HEK293 (cell line): ENCODE results near the gene PSMG1.

Source experiments
- CTCF ChIA-PET: fragments of 350-600 bp; formaldehyde crosslinking; extraction: SDS; loops from one replicate; lab custom pipeline; 2021; ENCODE audit warnings: antibody characterized with exemption; lab: Yijun Ruan, JAX
- POLR2A ChIA-PET: fragments of 300-600 bp; formaldehyde crosslinking; extraction: SDS; loops from one replicate; lab custom pipeline; 2020; ENCODE audit warnings: antibody characterized with exemption, inconsistent platforms; lab: Yijun Ruan, JAX
- H3K27ac ChIP-seq: fragments of 200-500 bp; sonication (Bioruptor generic); 2 replicates; pipeline ENCODE4 v1.5.1; 2014; ENCODE audit warnings: low read depth, low read length, control low read depth, inconsistent platforms; ENCODE audit errors: extremely low read depth
- H3K36me3 ChIP-seq, 2 experiments: fragments of 200-500 bp in 1 of 2; sonication (Bioruptor generic) in 1 of 2; 1 replicate in 1 of 2; 2 replicates in 1 of 2; pipeline ENCODE4 v1.5.1; 2014 to 2017; ENCODE audit warnings: inconsistent platforms in 2 of 2, low read length in 2 of 2; ENCODE audit not compliant: control insufficient read depth in 2 of 2, insufficient read depth in 1 of 2
- H3K4me1 ChIP-seq: fragments of 200-500 bp; sonication (Bioruptor generic); 2 replicates; pipeline ENCODE4 v1.5.1; 2014; ENCODE audit warnings: mild to moderate bottlenecking, low read length, inconsistent platforms; ENCODE audit not compliant: control insufficient read depth, insufficient read depth
- H3K4me3 ChIP-seq: 2 replicates; pipeline ENCODE4 v1.5.1; 2011; ENCODE audit warnings: low read depth, mild to moderate bottlenecking, control low read depth, low read length, moderate library complexity
- H3K9me3 ChIP-seq: fragments of 200-500 bp; sonication (Bioruptor generic); 2 replicates; pipeline ENCODE4 v1.5.1; 2014; ENCODE audit warnings: low read depth, low read length, inconsistent platforms; ENCODE audit not compliant: control insufficient read depth, insufficient read depth
- KLF8 ChIP-seq: fragments of 450-650 bp; formaldehyde crosslinking; IDR thresholded peaks from 2 replicates; pipeline ENCODE4 v1.5.1; 2016; ENCODE audit warnings: missing biosample characterization, missing genetic modification characterization
- OSR2 ChIP-seq: fragments of 450-650 bp; formaldehyde crosslinking; IDR thresholded peaks from 2 replicates; pipeline ENCODE4 v1.5.1; 2016; ENCODE audit warnings: missing biosample characterization, missing genetic modification characterization
- PRDM1 ChIP-seq: fragments of 450-650 bp; formaldehyde crosslinking; IDR thresholded peaks from 2 replicates; pipeline ENCODE4; 2016; ENCODE audit warnings: missing biosample characterization, missing genetic modification characterization
- SP3 ChIP-seq: fragments of 450-650 bp; formaldehyde crosslinking; IDR thresholded peaks from 2 replicates; pipeline ENCODE4 v1.5.1; 2016; ENCODE audit warnings: missing biosample characterization, missing genetic modification characterization
- ZBTB1 ChIP-seq: fragments of 450-650 bp; formaldehyde crosslinking; IDR thresholded peaks from 2 replicates; pipeline ENCODE4 v1.5.1; 2016; ENCODE audit warnings: missing biosample characterization, missing genetic modification characterization
- ZBTB17 ChIP-seq: fragments of 450-650 bp; formaldehyde crosslinking; IDR thresholded peaks from 2 replicates; pipeline ENCODE4 v1.5.1; 2016; ENCODE audit warnings: missing biosample characterization, missing genetic modification characterization
- ZNF114 ChIP-seq: fragments of 450-650 bp; formaldehyde crosslinking; IDR thresholded peaks from 2 replicates; pipeline ENCODE4 v1.5.0; 2017; ENCODE audit warnings: missing biosample characterization, missing genetic modification characterization
- ZNF133 ChIP-seq: fragments of 450-650 bp; formaldehyde crosslinking; IDR thresholded peaks from 2 replicates; pipeline ENCODE4 v1.5.1; 2016; ENCODE audit warnings: missing biosample characterization, missing genetic modification characterization
- ZNF138 ChIP-seq: fragments of 450-650 bp; formaldehyde crosslinking; IDR thresholded peaks from 2 replicates; pipeline ENCODE4 v1.5.1; 2016; ENCODE audit warnings: missing biosample characterization, missing genetic modification characterization, borderline replicate concordance
- ZNF184 ChIP-seq: fragments of 450-650 bp; IDR thresholded peaks from 2 replicates; pipeline ENCODE4 v1.5.1; 2018; ENCODE audit warnings: missing biosample characterization, mild to moderate bottlenecking, missing genetic modification characterization
- ZNF274 ChIP-seq, 2 experiments: fragments of 200-500 bp in 1 of 2; fragments of 450-650 bp in 1 of 2; sonication (Bioruptor generic) in 1 of 2; formaldehyde crosslinking in 1 of 2; IDR thresholded peaks; 2 replicates each; pipeline versions ENCODE4 v1.5.1 to v1.6.1; 2014 to 2016; ENCODE audit warnings: borderline replicate concordance in 1 of 2, inconsistent platforms in 1 of 2, low read length in 1 of 2, missing biosample characterization in 1 of 2, missing genetic modification characterization in 1 of 2
- ZNF324 ChIP-seq: fragments of 450-650 bp; formaldehyde crosslinking; IDR thresholded peaks from 2 replicates; pipeline ENCODE4 v1.5.1; 2016; ENCODE audit warnings: missing biosample characterization, missing genetic modification characterization
- ZNF350 ChIP-seq: fragments of 450-650 bp; formaldehyde crosslinking; IDR thresholded peaks from 2 replicates; pipeline ENCODE4 v1.5.0; 2017; ENCODE audit warnings: missing biosample characterization, mild to moderate bottlenecking, missing genetic modification characterization
- ZNF354C ChIP-seq: fragments of 450-650 bp; formaldehyde crosslinking; IDR thresholded peaks from 2 replicates; pipeline ENCODE4 v1.5.1; 2016; ENCODE audit warnings: missing biosample characterization, missing genetic modification characterization, low read depth, borderline replicate concordance
- ZNF37A ChIP-seq: fragments of 450-650 bp; IDR thresholded peaks from 2 replicates; pipeline ENCODE4 v1.5.1; 2018; ENCODE audit warnings: missing biosample characterization, missing genetic modification characterization
- ZNF660 ChIP-seq: fragments of 450-650 bp; IDR thresholded peaks from 2 replicates; pipeline ENCODE4 v1.5.1; 2018; ENCODE audit warnings: missing biosample characterization, mild to moderate bottlenecking, missing genetic modification characterization
- ZNF777 ChIP-seq: fragments of 450-650 bp; formaldehyde crosslinking; IDR thresholded peaks from 2 replicates; pipeline ENCODE4 v1.5.1; 2017; ENCODE audit warnings: missing biosample characterization, missing genetic modification characterization, borderline replicate concordance
- ZNF792 ChIP-seq: fragments of 450-650 bp; formaldehyde crosslinking; IDR thresholded peaks from 2 replicates; pipeline ENCODE4 v1.5.1; 2016; ENCODE audit warnings: missing biosample characterization, missing genetic modification characterization
- ZNF843 ChIP-seq: fragments of 450-650 bp; formaldehyde crosslinking; IDR thresholded peaks from 2 replicates; pipeline ENCODE4 v1.5.1; 2016; ENCODE audit warnings: missing biosample characterization, missing genetic modification characterization
- TF ChIP-seq, protein P1 (sequence below): fragments of 450-650 bp; formaldehyde crosslinking; IDR thresholded peaks from 2 replicates; pipeline ENCODE4 v1.5.1; 2017; ENCODE audit warnings: missing biosample characterization, missing genetic modification characterization
- TF ChIP-seq, protein P2 (sequence below): fragments of 450-650 bp; formaldehyde crosslinking; IDR thresholded peaks from 2 replicates; pipeline ENCODE4 v1.5.1; 2016; ENCODE audit warnings: missing biosample characterization, missing genetic modification characterization
- TF ChIP-seq, protein P3 (sequence below): fragments of 450-650 bp; IDR thresholded peaks from 2 replicates; pipeline ENCODE4 v1.5.1; 2018; ENCODE audit warnings: missing biosample characterization, mild to moderate bottlenecking, missing genetic modification characterization
- TF ChIP-seq, protein P4 (sequence below): fragments of 450-650 bp; formaldehyde crosslinking; IDR thresholded peaks from 2 replicates; pipeline ENCODE4 v1.5.1; 2016; ENCODE audit warnings: missing biosample characterization, missing genetic modification characterization

Gene PSMG1

DNA sequence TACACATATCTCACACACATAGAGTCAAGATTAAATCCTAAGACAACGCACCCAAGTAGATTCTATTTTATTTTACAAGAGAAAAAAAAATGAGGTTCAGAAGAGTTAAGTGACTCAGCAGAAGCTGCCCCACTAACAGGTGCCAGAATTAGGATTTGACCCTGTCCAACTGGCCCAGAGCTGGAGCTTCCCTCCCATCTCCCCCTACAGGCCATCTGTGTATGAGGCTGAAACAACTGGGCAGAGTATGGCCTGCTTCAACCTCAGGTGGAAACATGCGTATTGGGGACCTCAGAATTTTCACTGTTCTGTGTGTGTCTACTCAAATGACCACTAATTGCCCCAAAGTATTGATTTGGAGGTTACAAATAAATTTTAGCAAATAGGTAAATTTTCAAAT is 29.9 kb downstream of the PSMG1 start:
- no peak overlapping the region for H3K27ac ChIP-seq
- CTCF ChIA-PET, result interaction anchor here (0.6 to 1.0 kb wide), 5 partner anchors 13 to 452 kb away, joined by 3 to 7 read pairs (median 4); no protein-coding TSS in a partner anchor
- TF ChIP-seq, protein P1, sequence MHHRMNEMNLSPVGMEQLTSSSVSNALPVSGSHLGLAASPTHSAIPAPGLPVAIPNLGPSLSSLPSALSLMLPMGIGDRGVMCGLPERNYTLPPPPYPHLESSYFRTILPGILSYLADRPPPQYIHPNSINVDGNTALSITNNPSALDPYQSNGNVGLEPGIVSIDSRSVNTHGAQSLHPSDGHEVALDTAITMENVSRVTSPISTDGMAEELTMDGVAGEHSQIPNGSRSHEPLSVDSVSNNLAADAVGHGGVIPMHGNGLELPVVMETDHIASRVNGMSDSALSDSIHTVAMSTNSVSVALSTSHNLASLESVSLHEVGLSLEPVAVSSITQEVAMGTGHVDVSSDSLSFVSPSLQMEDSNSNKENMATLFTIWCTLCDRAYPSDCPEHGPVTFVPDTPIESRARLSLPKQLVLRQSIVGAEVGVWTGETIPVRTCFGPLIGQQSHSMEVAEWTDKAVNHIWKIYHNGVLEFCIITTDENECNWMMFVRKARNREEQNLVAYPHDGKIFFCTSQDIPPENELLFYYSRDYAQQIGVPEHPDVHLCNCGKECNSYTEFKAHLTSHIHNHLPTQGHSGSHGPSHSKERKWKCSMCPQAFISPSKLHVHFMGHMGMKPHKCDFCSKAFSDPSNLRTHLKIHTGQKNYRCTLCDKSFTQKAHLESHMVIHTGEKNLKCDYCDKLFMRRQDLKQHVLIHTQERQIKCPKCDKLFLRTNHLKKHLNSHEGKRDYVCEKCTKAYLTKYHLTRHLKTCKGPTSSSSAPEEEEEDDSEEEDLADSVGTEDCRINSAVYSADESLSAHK, result no peak
- TF ChIP-seq ZBTB17 (tag by site-specific recombination) (no peak), ZNF350 (tag by site-specific recombination) (no peak), SP3 (tag by site-specific recombination) (no peak), ZNF138 (tag by site-specific recombination) (no peak), ZNF843 (tag by site-specific recombination) (no peak)
- TF ChIP-seq, protein P2, sequence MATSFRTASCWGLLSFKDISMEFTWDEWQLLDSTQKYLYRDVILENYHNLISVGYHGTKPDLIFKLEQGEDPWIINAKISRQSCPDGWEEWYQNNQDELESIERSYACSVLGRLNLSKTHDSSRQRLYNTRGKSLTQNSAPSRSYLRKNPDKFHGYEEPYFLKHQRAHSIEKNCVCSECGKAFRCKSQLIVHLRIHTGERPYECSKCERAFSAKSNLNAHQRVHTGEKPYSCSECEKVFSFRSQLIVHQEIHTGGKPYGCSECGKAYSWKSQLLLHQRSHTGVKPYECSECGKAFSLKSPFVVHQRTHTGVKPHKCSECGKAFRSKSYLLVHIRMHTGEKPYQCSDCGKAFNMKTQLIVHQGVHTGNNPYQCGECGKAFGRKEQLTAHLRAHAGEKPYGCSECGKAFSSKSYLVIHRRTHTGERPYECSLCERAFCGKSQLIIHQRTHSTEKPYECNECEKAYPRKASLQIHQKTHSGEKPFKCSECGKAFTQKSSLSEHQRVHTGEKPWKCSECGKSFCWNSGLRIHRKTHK (tag by site-specific recombination), result no peak
- TF ChIP-seq, all 188 proteins: peak for 0
- H3K4me3 ChIP-seq, result no peak overlapping the region
- POLR2A ChIA-PET, result no interaction called here
- H3K9me3 ChIP-seq, result no peaks in the 10 kb centered on the region
- no peaks in the 10 kb centered on the region for H3K4me1 ChIP-seq
- no peaks in the 10 kb centered on the region for H3K36me3 ChIP-seq

DNA sequence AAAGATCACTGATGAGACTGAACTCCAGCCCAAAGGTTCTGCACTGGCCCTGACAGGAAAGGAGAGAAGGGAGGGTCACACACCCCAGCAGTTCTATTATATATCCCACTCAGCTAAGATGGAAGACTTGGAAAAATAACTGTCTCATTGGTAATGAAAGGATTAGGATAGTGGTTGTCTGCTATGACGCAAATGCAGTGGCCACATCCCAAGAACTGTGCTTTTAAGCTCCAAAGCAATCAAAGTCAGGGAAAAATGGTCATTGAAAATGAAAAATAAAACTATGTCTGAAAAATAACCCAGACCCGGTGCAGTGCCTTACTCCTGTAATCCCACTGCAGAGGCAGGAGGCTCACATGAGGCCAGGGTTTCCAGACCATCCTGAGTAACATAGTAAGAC is 31.0 kb downstream of the PSMG1 start:
- no peaks in the 10 kb centered on the region for H3K4me1 ChIP-seq
- no peak overlapping the region for H3K4me3 ChIP-seq
- H3K36me3 ChIP-seq, result no peaks in the 10 kb centered on the region
- no peak overlapping the region for H3K27ac ChIP-seq
- H3K9me3 ChIP-seq, result no peaks in the 10 kb centered on the region
- ChIA-PET CTCF (interaction anchor here (0.7 to 1.0 kb wide), 4 partner anchors 59 to 631 kb away, joined by 3 to 4 read pairs (median 4); no protein-coding TSS in a partner anchor), POLR2A (interaction anchor here (0.6 to 1.0 kb wide), 2 partner anchors 31 to 650 kb away, joined by 3 to 6 read pairs; partner anchors contain the start of gene PSMG1)
- TF ChIP-seq ZNF184 (tag by site-specific recombination) (no peak), ZNF660 (no peak), ZBTB1 (tag by site-specific recombination) (no peak), KLF8 (no peak), ZNF324 (tag by site-specific recombination) (no peak), ZNF792 (tag by site-specific recombination) (no peak), ZNF37A (tag by site-specific recombination) (no peak), ZNF133 (tag by site-specific recombination) (no peak), ZNF354C (no peak), ZNF274 (IDR thresholded peaks at IDR 0.05; ENCODE audit: low read length) (no peak), ZNF274 (tag by site-specific recombination; IDR thresholded peaks at IDR 0.05; ENCODE audit: borderline replicate concordance) (no peak), OSR2 (tag by site-specific recombination) (no peak), ZNF114 (tag by site-specific recombination) (no peak), ZNF777 (tag by site-specific recombination) (no peak), PRDM1 (tag by site-specific recombination) (no peak)
- TF ChIP-seq, protein P3, sequence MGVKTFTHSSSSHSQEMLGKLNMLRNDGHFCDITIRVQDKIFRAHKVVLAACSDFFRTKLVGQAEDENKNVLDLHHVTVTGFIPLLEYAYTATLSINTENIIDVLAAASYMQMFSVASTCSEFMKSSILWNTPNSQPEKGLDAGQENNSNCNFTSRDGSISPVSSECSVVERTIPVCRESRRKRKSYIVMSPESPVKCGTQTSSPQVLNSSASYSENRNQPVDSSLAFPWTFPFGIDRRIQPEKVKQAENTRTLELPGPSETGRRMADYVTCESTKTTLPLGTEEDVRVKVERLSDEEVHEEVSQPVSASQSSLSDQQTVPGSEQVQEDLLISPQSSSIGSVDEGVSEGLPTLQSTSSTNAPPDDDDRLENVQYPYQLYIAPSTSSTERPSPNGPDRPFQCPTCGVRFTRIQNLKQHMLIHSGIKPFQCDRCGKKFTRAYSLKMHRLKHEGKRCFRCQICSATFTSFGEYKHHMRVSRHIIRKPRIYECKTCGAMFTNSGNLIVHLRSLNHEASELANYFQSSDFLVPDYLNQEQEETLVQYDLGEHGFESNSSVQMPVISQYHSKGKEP (tag by site-specific recombination), result no peak
- TF ChIP-seq, protein P4, sequence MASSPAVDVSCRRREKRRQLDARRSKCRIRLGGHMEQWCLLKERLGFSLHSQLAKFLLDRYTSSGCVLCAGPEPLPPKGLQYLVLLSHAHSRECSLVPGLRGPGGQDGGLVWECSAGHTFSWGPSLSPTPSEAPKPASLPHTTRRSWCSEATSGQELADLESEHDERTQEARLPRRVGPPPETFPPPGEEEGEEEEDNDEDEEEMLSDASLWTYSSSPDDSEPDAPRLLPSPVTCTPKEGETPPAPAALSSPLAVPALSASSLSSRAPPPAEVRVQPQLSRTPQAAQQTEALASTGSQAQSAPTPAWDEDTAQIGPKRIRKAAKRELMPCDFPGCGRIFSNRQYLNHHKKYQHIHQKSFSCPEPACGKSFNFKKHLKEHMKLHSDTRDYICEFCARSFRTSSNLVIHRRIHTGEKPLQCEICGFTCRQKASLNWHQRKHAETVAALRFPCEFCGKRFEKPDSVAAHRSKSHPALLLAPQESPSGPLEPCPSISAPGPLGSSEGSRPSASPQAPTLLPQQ (tag by site-specific recombination), result no peak
- TF ChIP-seq, protein P1, result no peak
